DND-41 (cell line): Measurements from ENCODE around the gene RBMS3.

Experiments
- ATAC-seq: fragments of 200-7000 bp; cut with Tn5 transposase; 3 replicates; pipeline ENCODE4 v1.9.1; 2021; ENCODE audit warnings: low read depth; ENCODE audit not compliant: insufficient read depth
- DNase-seq: peaks from one replicate; pipeline ENCODE4 v3.0.0-alpha.2; 2020
- H2AFZ ChIP-seq: 2 replicates; pipeline ENCODE4 v1.6.0; 2012; ENCODE audit warnings: low read depth, low read length
- H3K27ac ChIP-seq: 2 replicates; pipeline ENCODE4 v1.5.1; 2012; ENCODE audit warnings: low read length, inconsistent platforms
- H3K27me3 ChIP-seq: fragments of 200-600 bp; sonication (generic); 2 replicates; pipeline ENCODE4 v1.6.0; 2012; ENCODE audit warnings: low read length, mild to moderate bottlenecking, inconsistent platforms; ENCODE audit not compliant: insufficient read depth, poor library complexity
- H3K36me3 ChIP-seq: 2 replicates; pipeline ENCODE4 v1.5.1; 2012; ENCODE audit warnings: low read length, inconsistent platforms; ENCODE audit not compliant: insufficient read depth
- H3K4me1 ChIP-seq: 2 replicates; pipeline ENCODE4 v1.5.1; 2012; ENCODE audit warnings: mild to moderate bottlenecking, low read length; ENCODE audit not compliant: insufficient read depth
- H3K4me2 ChIP-seq: 2 replicates; pipeline ENCODE4 v1.6.0; 2012; ENCODE audit warnings: mild to moderate bottlenecking, moderate library complexity, low read length, inconsistent platforms; ENCODE audit not compliant: insufficient read depth
- H3K4me3 ChIP-seq, 2 experiments: fragments of 200-600 bp in 1 of 2; shearing (Covaris generic) in 1 of 2; 2 replicates each; pipeline ENCODE4 v1.5.1; 2012 to 2016; ENCODE audit warnings: inconsistent platforms in 2 of 2, low read length in 2 of 2, mild to moderate bottlenecking in 2 of 2, low read depth in 1 of 2, moderate library complexity in 1 of 2
- H3K79me2 ChIP-seq: 2 replicates; pipeline ENCODE4 v1.6.0; 2012; ENCODE audit warnings: low read length, inconsistent platforms; ENCODE audit not compliant: insufficient read depth
- H3K9ac ChIP-seq: 2 replicates; pipeline ENCODE4 v1.6.0; 2012; ENCODE audit warnings: low read depth, mild to moderate bottlenecking, inconsistent platforms, low read length, moderate library complexity
- H3K9me3 ChIP-seq: 2 replicates; pipeline ENCODE4 v1.5.1; 2012; ENCODE audit warnings: low read length, moderate library complexity, mild to moderate bottlenecking, inconsistent platforms; ENCODE audit not compliant: insufficient read depth, severe bottlenecking
- H4K20me1 ChIP-seq: 2 replicates; pipeline ENCODE4 v1.6.0; 2012; ENCODE audit warnings: low read length; ENCODE audit not compliant: insufficient read depth
- CTCF ChIP-seq: IDR thresholded peaks from 2 replicates; pipeline ENCODE4 v1.5.1; 2012; ENCODE audit warnings: borderline replicate concordance, low read length, moderate library complexity, mild to moderate bottlenecking; ENCODE audit not compliant: poor library complexity, severe bottlenecking; ENCODE audit errors: extremely low read depth
- EZH2 ChIP-seq: IDR thresholded peaks from 3 replicates; pipeline ENCODE4 v1.6.1; 2012; ENCODE audit warnings: borderline replicate concordance, low read depth, mild to moderate bottlenecking, moderate library complexity, low read length, inconsistent platforms; ENCODE audit not compliant: severe bottlenecking

The RBMS3 gene

GRCh38 chr3:29868543-29869101 is 587.8 kb downstream of the RBMS3 start:
- Histone ChIP-seq H3K4me3 (no peak overlapping the region), H3K27me3 (no peaks in the 10 kb centered on the region), H3K9me3 (no peaks in the 10 kb centered on the region), H3K4me2 (no peak overlapping the region), H4K20me1 (no peaks in the 10 kb centered on the region), H3K79me2 (no peaks in the 10 kb centered on the region), H3K27ac (no peak overlapping the region), H3K4me1 (no peaks in the 10 kb centered on the region), H3K9ac (no peak overlapping the region), H2AFZ (no peak overlapping the region), H3K36me3 (no peaks in the 10 kb centered on the region)
- no peak for DNase-seq
- ATAC-seq: no peak
- TF ChIP-seq CTCF (no peak), EZH2 (no peak)

- Histone ChIP-seq H2AFZ (no peak overlapping the region), H3K4me1 (no peaks in the 10 kb centered on the region), H3K27me3 (no peaks in the 10 kb centered on the region), H3K4me3 (no peak overlapping the region), H4K20me1 (no peaks in the 10 kb centered on the region), H3K9ac (no peak overlapping the region), H3K27ac (no peak overlapping the region), H3K9me3 (no peaks in the 10 kb centered on the region), H3K79me2 (no peaks in the 10 kb centered on the region), H3K4me2 (no peak overlapping the region), H3K36me3 (no peaks in the 10 kb centered on the region)
- ATAC-seq: no peak
- TF ChIP-seq CTCF (no peak), EZH2 (no peak)
- DNase-seq: no peak
Observed at GRCh38 chr3:29870136-29870535, 589.3 kb downstream of the RBMS3 start.

- H4K20me1 ChIP-seq: no peaks in the 10 kb centered on the region
- TF ChIP-seq CTCF (no peak), EZH2 (no peak)
- H3K4me2 ChIP-seq: no peak overlapping the region
- no peaks in the 10 kb centered on the region for H3K9me3 ChIP-seq
- ATAC-seq (no peak), DNase-seq (no peak)
- no peaks in the 10 kb centered on the region for H3K27me3 ChIP-seq
- H3K9ac ChIP-seq: no peak overlapping the region
- no peaks in the 10 kb centered on the region for H3K36me3 ChIP-seq
- H3K27ac ChIP-seq: no peak overlapping the region
- no peaks in the 10 kb centered on the region for H3K79me2 ChIP-seq
- H3K4me3 ChIP-seq: no peak overlapping the region
- H2AFZ ChIP-seq: no peak overlapping the region
- H3K4me1 ChIP-seq: no peaks in the 10 kb centered on the region
Observed at GRCh38 chr3:29871087-29871486, 590.2 kb downstream of the RBMS3 start.

- H3K4me3 ChIP-seq: no peak overlapping the region
- no peaks in the 10 kb centered on the region for H3K9me3 ChIP-seq
- ATAC-seq (no peak), DNase-seq (no peak)
- no peak overlapping the region for H3K27ac ChIP-seq
- no peaks in the 10 kb centered on the region for H3K36me3 ChIP-seq
- H3K4me2 ChIP-seq: no peak overlapping the region
- H3K79me2 ChIP-seq: no peaks in the 10 kb centered on the region
- H4K20me1 ChIP-seq: no peaks in the 10 kb centered on the region
- no peaks in the 10 kb centered on the region for H3K4me1 ChIP-seq
- H3K9ac ChIP-seq: no peak overlapping the region
- H2AFZ ChIP-seq: no peak overlapping the region
- TF ChIP-seq CTCF (no peak), EZH2 (no peak)
- H3K27me3 ChIP-seq: no peaks in the 10 kb centered on the region
Observed at GRCh38 chr3:29880809-29881208, 599.9 kb downstream of the RBMS3 start.
